HG02678 (cell line): ENCODE results near the gene CAPZB.

Experiments
- ATAC-seq: cut with Tn5 transposase; IDR thresholded peaks from one replicate; pipeline ENCODE4 v1.9.1; 2021; ENCODE audit warnings: mild to moderate bottlenecking, moderate library complexity; ENCODE audit not compliant: unreplicated experiment

Gene CAPZB

GRCh38 chr1:19472174-19472573 lies 13.2 kb downstream of the CAPZB start:
- ATAC-seq = no peak

- ATAC-seq = no peak
Measured at GRCh38 chr1:19469004-19469403, 16.3 kb downstream of the CAPZB start.

- ATAC-seq = peak; percentile 68
Measured at GRCh38 chr1:19468397-19468956, 16.9 kb downstream of the CAPZB start.

GRCh38 chr1:19467199-19468187 lies 17.8 kb downstream of the CAPZB start:
- ATAC-seq = no peak

GRCh38 chr1:19466112-19466561 lies 19.2 kb downstream of the CAPZB start:
- ATAC-seq = no peak

- no peak for ATAC-seq
Measured at GRCh38 chr1:19465650-19466049, 19.7 kb downstream of the CAPZB start.

- ATAC-seq = no peak
Measured at GRCh38 chr1:19465123-19465522, 20.2 kb downstream of the CAPZB start.

- ATAC-seq = no peak
Measured at GRCh38 chr1:19464696-19465095, 20.6 kb downstream of the CAPZB start.

GRCh38 chr1:19463504-19463803 lies 21.9 kb downstream of the CAPZB start:
- no peak for ATAC-seq

- ATAC-seq = no peak
Measured at GRCh38 chr1:19462781-19463503, 22.4 kb downstream of the CAPZB start.

GRCh38 chr1:19461220-19461554 lies 24.2 kb downstream of the CAPZB start:
- no peak for ATAC-seq

- no peak for ATAC-seq
Measured at GRCh38 chr1:19460535-19461219, 24.7 kb downstream of the CAPZB start.

- ATAC-seq = no peak
Measured at GRCh38 chr1:19458815-19459417, 26.4 kb downstream of the CAPZB start.

- ATAC-seq = no peak
Measured at GRCh38 chr1:19457607-19458006, 27.7 kb downstream of the CAPZB start.

- ATAC-seq = no peak
Measured at GRCh38 chr1:19456968-19457441, 28.3 kb downstream of the CAPZB start.

- ATAC-seq = no peak
Measured at GRCh38 chr1:19455353-19455752, 30.0 kb downstream of the CAPZB start.

GRCh38 chr1:19454265-19455146 lies 30.8 kb downstream of the CAPZB start:
- no peak for ATAC-seq

GRCh38 chr1:19453741-19454201 lies 31.6 kb downstream of the CAPZB start:
- no peak for ATAC-seq

- ATAC-seq = no peak
Measured at GRCh38 chr1:19452221-19452663, 33.1 kb downstream of the CAPZB start.
